HL-60 (cell line): ENCODE measurements around the gene BSG.

Experiments used
- POLR2AphosphoS5 ChIP-seq: IDR thresholded peaks from 2 replicates; pipeline ENCODE4 v1.6.1; 2012; ENCODE audit warnings: low read depth
- REST ChIP-seq: IDR thresholded peaks from 2 replicates; pipeline ENCODE4 v1.6.1; 2012; ENCODE audit warnings: low read depth; ENCODE audit not compliant: insufficient replicate concordance
- TF ChIP-seq, protein P1 (sequence below): IDR thresholded peaks from one replicate; pipeline ENCODE4 v1.5.1; 2011; ENCODE audit warnings: low read length, control low read depth, inconsistent platforms; ENCODE audit not compliant: insufficient read depth

GRCh38 chr19:536031-536880, 36.1 kb upstream of the BSG start:
- no peak for TF ChIP-seq REST
- TF ChIP-seq, protein P1, sequence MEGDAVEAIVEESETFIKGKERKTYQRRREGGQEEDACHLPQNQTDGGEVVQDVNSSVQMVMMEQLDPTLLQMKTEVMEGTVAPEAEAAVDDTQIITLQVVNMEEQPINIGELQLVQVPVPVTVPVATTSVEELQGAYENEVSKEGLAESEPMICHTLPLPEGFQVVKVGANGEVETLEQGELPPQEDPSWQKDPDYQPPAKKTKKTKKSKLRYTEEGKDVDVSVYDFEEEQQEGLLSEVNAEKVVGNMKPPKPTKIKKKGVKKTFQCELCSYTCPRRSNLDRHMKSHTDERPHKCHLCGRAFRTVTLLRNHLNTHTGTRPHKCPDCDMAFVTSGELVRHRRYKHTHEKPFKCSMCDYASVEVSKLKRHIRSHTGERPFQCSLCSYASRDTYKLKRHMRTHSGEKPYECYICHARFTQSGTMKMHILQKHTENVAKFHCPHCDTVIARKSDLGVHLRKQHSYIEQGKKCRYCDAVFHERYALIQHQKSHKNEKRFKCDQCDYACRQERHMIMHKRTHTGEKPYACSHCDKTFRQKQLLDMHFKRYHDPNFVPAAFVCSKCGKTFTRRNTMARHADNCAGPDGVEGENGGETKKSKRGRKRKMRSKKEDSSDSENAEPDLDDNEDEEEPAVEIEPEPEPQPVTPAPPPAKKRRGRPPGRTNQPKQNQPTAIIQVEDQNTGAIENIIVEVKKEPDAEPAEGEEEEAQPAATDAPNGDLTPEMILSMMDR, result no peak
- no peak for TF ChIP-seq POLR2AphosphoS5
